HEK293 (cell line): Measurements from ENCODE around the gene TAS2R38.

Experiments
- IKZF3 ChIP-seq: fragments of 450-650 bp; IDR thresholded peaks from 2 replicates; pipeline ENCODE4 v1.5.0; 2018; ENCODE audit warnings: missing biosample characterization, mild to moderate bottlenecking, missing genetic modification characterization, moderate library complexity
- KLF1 ChIP-seq: fragments of 450-650 bp; formaldehyde crosslinking; IDR thresholded peaks from 2 replicates; pipeline ENCODE4 v1.5.1; 2016; ENCODE audit warnings: missing biosample characterization, missing genetic modification characterization
- SALL2 ChIP-seq: fragments of 450-650 bp; formaldehyde crosslinking; IDR thresholded peaks from 2 replicates; pipeline ENCODE4 v1.5.0; 2017; ENCODE audit warnings: missing biosample characterization, mild to moderate bottlenecking, missing genetic modification characterization, borderline replicate concordance
- SCRT2 ChIP-seq: fragments of 450-650 bp; formaldehyde crosslinking; IDR thresholded peaks from 2 replicates; pipeline ENCODE4 v1.5.1; 2016; ENCODE audit warnings: missing biosample characterization, missing genetic modification characterization
- TRIM28 ChIP-seq: IDR thresholded peaks from 2 replicates; pipeline ENCODE4 v1.6.1; 2011; ENCODE audit warnings: low read length, control low read depth, borderline replicate concordance
- TSHZ1 ChIP-seq: fragments of 450-650 bp; formaldehyde crosslinking; IDR thresholded peaks from 2 replicates; pipeline ENCODE4 v1.5.1; 2016; ENCODE audit warnings: missing biosample characterization, missing genetic modification characterization, borderline replicate concordance
- ZBTB10 ChIP-seq: fragments of 450-650 bp; formaldehyde crosslinking; IDR thresholded peaks from 2 replicates; pipeline ENCODE4 v1.5.1; 2016; ENCODE audit warnings: missing biosample characterization, missing genetic modification characterization
- ZBTB17 ChIP-seq: fragments of 450-650 bp; formaldehyde crosslinking; IDR thresholded peaks from 2 replicates; pipeline ENCODE4 v1.5.1; 2016; ENCODE audit warnings: missing biosample characterization, missing genetic modification characterization
- ZEB2 ChIP-seq: fragments of 450-650 bp; formaldehyde crosslinking; IDR thresholded peaks from 2 replicates; pipeline ENCODE4 v1.5.1; 2016; ENCODE audit warnings: missing biosample characterization, missing genetic modification characterization
- ZNF223 ChIP-seq: fragments of 450-650 bp; formaldehyde crosslinking; IDR thresholded peaks from 2 replicates; pipeline ENCODE4 v1.5.1; 2016; ENCODE audit warnings: missing biosample characterization, missing genetic modification characterization
- ZNF324 ChIP-seq: fragments of 450-650 bp; formaldehyde crosslinking; IDR thresholded peaks from 2 replicates; pipeline ENCODE4 v1.5.1; 2016; ENCODE audit warnings: missing biosample characterization, missing genetic modification characterization
- ZNF366 ChIP-seq: fragments of 450-650 bp; formaldehyde crosslinking; conservative IDR thresholded peaks from 2 replicates; pipeline ENCODE4 v1.5.1; 2016; ENCODE audit warnings: missing biosample characterization, missing genetic modification characterization
- ZNF501 ChIP-seq: fragments of 450-650 bp; formaldehyde crosslinking; IDR thresholded peaks from 2 replicates; pipeline ENCODE4 v1.5.1; 2016; ENCODE audit warnings: missing biosample characterization, missing genetic modification characterization
- ZNF513 ChIP-seq: fragments of 450-650 bp; IDR thresholded peaks from 2 replicates; pipeline ENCODE4 v1.5.1; 2018; ENCODE audit warnings: missing biosample characterization, missing genetic modification characterization
- ZNF514 ChIP-seq: fragments of 450-650 bp; formaldehyde crosslinking; IDR thresholded peaks from 2 replicates; pipeline ENCODE4 v1.5.1; 2016; ENCODE audit warnings: missing biosample characterization, missing genetic modification characterization
- ZNF558 ChIP-seq: fragments of 450-650 bp; formaldehyde crosslinking; IDR thresholded peaks from 2 replicates; pipeline ENCODE4 v1.5.1; 2016; ENCODE audit warnings: missing biosample characterization, missing genetic modification characterization
- ZNF645 ChIP-seq: fragments of 450-650 bp; formaldehyde crosslinking; IDR thresholded peaks from 2 replicates; pipeline ENCODE4; 2016; ENCODE audit warnings: missing biosample characterization, missing genetic modification characterization
- ZNF660 ChIP-seq: fragments of 450-650 bp; IDR thresholded peaks from 2 replicates; pipeline ENCODE4 v1.5.1; 2018; ENCODE audit warnings: missing biosample characterization, mild to moderate bottlenecking, missing genetic modification characterization
- ZNF677 ChIP-seq: fragments of 450-650 bp; IDR thresholded peaks from 2 replicates; pipeline ENCODE4 v1.5.0; 2018; ENCODE audit warnings: missing biosample characterization, mild to moderate bottlenecking, missing genetic modification characterization, moderate library complexity
- ZNF747 ChIP-seq: fragments of 450-650 bp; formaldehyde crosslinking; IDR thresholded peaks from 2 replicates; pipeline ENCODE4 v1.5.1; 2016; ENCODE audit warnings: missing biosample characterization, missing genetic modification characterization
- ZNF777 ChIP-seq: fragments of 450-650 bp; formaldehyde crosslinking; IDR thresholded peaks from 2 replicates; pipeline ENCODE4 v1.5.1; 2017; ENCODE audit warnings: missing biosample characterization, missing genetic modification characterization, borderline replicate concordance
- ZNF791 ChIP-seq: fragments of 450-650 bp; formaldehyde crosslinking; IDR thresholded peaks from 2 replicates; pipeline ENCODE4 v1.5.1; 2016; ENCODE audit warnings: missing biosample characterization, missing genetic modification characterization
- ZSCAN23 ChIP-seq: fragments of 450-650 bp; formaldehyde crosslinking; IDR thresholded peaks from 2 replicates; pipeline ENCODE4 v1.5.1; 2016; ENCODE audit warnings: missing biosample characterization, missing genetic modification characterization
- TF ChIP-seq, protein P1 (sequence below): fragments of 450-650 bp; formaldehyde crosslinking; IDR thresholded peaks from 2 replicates; pipeline ENCODE4 v1.5.1; 2017; ENCODE audit warnings: missing biosample characterization, missing genetic modification characterization

TAS2R38 gene

GRCh38 chr7:142010952-142011548 lies 37.5 kb upstream of the TAS2R38 start (continued):
- TF ChIP-seq ZNF366 (tag by site-specific recombination), result no peak
- no peak for TF ChIP-seq IKZF3 (tag by site-specific recombination)
- peak; percentile 29; the same call in 1 of the 2 replicates for TF ChIP-seq TRIM28
- no peak for TF ChIP-seq ZNF513 (tag by site-specific recombination)
- TF ChIP-seq ZNF660 (tag by site-specific recombination), result no peak
- no peak for TF ChIP-seq ZNF558
- no peak for TF ChIP-seq ZNF514 (tag by site-specific recombination)
- TF ChIP-seq ZNF677 (tag by site-specific recombination), result no peak
- no peak for TF ChIP-seq ZNF645 (tag by site-specific recombination)
- TF ChIP-seq ZNF223 (tag by site-specific recombination), result no peak
- TF ChIP-seq ZNF747, result no peak
- TF ChIP-seq ZNF791, result no peak
- TF ChIP-seq ZBTB17 (tag by site-specific recombination), result peak; percentile 38; the same call in 1 of the 2 replicates
- TF ChIP-seq, protein P1, sequence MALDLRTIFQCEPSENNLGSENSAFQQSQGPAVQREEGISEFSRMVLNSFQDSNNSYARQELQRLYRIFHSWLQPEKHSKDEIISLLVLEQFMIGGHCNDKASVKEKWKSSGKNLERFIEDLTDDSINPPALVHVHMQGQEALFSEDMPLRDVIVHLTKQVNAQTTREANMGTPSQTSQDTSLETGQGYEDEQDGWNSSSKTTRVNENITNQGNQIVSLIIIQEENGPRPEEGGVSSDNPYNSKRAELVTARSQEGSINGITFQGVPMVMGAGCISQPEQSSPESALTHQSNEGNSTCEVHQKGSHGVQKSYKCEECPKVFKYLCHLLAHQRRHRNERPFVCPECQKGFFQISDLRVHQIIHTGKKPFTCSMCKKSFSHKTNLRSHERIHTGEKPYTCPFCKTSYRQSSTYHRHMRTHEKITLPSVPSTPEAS (tag by site-specific recombination), result no peak
- no peak for TF ChIP-seq SALL2 (tag by site-specific recombination)
- TF ChIP-seq ZNF324 (tag by site-specific recombination), result no peak
- no peak for TF ChIP-seq ZNF777 (tag by site-specific recombination)
- TF ChIP-seq ZSCAN23, result no peak
- no peak for TF ChIP-seq SCRT2 (tag by site-specific recombination)
- TF ChIP-seq ZNF501 (tag by site-specific recombination), result no peak
- TF ChIP-seq KLF1 (tag by site-specific recombination), result peak; percentile 37; the same call in 1 of the 2 replicates
- no peak for TF ChIP-seq ZBTB10 (tag by site-specific recombination)
- TF ChIP-seq ZEB2 (tag by site-specific recombination), result no peak
- TF ChIP-seq TSHZ1 (tag by site-specific recombination), result no peak
